Urothelium cell line (cell line): Measurements from ENCODE around the gene CCDC70.

ENCODE experiments used
- DNase-seq: peaks from one replicate; pipeline ENCODE4 v3.0.0; 2011; ENCODE audit warnings: low spot score, mixed read lengths
- FAIRE-seq: peaks from 2 replicates; lab custom pipeline; 2011; peaks lifted over from hg19 to GRCh38; lab: Jason Lieb, UNC

CCDC70 gene

DNA sequence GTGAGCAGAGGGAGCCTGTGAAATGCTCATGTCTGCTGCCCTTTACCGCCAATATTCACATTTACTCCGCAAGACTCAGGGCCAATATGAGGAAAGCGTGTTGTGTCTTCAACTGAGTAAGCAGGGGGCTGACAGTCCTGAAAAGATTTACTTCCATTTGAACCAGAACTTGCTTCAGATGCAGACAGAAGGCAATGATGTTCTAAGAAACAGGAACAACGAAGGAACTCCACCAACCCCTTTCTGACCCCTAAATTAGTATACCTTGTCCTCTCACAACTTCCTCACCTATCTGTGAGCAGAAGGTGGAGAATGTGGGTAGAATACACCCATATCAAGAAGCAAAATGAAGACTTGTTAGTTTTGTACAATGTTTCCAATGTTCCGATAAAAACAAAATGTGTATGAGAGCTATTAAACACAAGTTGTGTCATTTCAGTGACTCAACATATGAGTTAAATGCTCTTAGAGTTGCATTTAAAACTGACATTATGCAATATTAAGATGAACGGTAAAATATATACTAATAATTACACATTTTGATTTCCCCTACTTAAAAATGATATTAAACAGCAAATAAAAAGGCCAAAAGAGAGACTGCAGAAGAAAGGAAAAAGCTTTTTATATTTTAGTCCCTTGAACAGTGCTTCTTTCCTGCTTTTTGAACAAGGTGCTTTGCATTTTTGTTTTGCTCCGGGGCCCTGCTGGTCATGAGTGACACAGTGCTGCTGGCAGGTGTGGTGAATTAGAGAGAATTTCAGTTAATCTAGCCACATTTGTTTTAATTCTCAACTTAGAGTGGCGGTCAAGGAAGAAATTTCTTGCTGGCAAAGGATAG is 32.8 kb upstream of the CCDC70 start:
- DNase-seq (no peak), FAIRE-seq (no peak)

DNA sequence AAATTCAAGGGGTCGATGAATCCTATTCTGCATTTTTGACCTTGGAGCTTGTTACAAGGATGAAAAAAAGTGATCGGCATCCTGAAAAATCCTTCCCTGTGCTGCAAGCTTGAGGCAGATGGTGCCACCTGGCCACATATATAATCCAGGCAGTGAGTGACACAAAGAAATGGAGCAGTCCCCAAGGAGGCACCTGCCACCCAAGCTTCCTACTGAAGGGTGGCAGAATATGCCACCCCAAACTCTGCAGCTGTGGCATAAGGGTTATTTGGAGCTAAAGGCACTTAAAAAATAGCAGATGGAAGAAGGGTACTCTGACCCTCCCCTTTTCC is 32.2 kb upstream of the CCDC70 start:
- DNase-seq (no peak), FAIRE-seq (no peak)

DNA sequence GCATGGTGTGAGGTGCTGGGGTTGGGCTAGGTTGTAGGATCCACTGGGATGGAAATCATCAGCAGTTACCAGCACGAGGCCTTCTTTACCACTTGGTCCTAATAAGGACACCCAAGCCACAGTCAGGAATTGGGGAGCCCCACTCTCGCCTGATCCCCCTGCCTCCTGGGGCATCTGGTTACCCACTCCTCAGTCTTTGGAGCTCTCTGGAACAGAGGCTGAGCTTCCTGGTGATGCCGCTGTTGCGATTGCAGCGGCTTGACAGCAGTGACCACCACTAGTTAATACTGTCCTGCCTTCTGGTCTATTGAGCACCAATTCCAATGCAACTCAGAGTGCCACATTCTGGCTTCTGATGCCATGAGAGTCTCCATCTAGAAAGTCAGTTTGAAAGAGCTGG is 30.2 kb upstream of the CCDC70 start:
- no peak for DNase-seq
- no peak for FAIRE-seq

DNA sequence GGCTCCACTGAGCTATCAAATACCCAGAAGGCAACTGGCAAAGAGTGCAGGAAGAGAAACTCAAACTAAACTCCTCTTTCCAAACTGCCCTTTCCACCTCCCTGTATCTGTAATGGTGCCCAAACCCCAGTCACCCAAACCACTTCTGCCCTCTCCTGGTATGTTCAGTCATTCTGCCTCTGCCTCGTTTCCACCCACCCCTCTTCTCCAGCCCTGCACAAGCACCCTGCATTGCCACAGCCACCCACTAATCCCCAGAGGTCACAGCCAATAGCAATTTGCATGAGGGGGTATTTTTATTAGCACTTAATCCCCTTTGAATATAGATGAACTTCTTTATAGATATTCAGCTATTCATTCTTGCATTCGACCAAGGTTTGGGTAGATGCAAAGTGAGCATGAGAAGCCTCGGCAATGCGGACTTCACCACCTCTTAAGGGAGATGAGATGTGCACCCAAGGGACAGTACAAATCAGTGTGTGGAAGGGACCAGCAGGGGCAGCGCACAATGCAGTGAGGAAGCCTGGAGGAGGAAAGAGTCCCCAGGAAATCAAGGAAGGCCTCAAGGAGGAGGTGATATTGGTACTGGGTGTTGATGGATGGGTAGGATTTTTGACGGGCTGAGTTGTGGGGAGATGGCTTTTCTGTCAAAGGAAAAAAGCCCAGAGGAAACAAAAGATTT is 29.2 kb upstream of the CCDC70 start:
- DNase-seq (peak; percentile 18), FAIRE-seq (no peak)

DNA sequence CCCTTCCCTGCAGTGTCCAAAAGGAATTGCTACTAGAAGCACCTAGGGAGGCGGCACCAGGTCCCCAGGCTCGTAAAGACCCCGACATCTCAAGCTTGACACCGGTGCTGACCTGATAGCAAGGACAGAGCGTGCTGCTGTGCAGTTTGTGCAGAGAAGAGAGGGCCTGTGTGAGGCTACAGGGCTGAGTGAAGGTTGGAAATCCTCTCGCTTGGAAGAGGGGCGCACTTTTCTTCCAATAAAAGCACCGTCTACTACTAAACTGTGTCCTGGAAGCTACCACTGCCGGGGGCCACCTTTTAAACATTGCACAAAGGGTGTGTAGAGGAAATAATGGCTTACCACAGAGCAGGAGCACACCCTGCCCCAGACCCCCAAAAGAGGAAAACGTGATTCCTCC is 27.8 kb upstream of the CCDC70 start:
- DNase-seq (no peak), FAIRE-seq (no peak)

- FAIRE-seq (no peak), DNase-seq (no peak)
Measured at GRCh38 chr13:51834581-51835171, 27.1 kb upstream of the CCDC70 start.

- FAIRE-seq (no peak), DNase-seq (no peak)
Measured at GRCh38 chr13:51837016-51837415, 24.8 kb upstream of the CCDC70 start.

DNA sequence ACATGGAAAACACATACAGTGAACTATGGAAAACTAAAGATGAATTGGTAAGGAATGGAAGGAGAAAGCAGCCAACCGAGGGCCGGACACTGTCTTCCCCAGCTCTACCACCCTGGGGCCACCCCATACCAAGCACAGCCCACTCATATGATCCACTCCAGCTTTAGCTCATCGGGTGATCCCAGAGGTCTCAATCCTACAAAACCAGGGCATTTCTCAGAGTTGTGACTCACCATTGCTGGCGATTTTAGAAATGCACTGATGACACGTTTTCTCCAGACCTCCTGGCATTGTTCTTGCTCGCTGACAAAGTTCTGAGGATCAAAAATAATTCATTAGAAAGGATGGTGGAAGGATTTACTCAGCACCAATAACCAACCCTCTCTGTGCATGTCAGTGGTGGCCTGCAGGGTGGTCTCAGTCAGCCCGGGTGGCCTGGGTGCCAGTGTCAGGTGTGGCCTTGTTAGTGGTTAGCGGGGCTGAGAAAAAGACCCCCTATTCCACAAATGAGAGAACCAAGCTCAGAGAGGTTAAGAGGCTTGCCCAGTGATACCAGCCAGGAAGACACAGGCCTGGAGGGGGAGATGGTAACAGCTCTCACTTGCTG is 23.4 kb upstream of the CCDC70 start:
- FAIRE-seq = no peak
- no peak for DNase-seq

DNA sequence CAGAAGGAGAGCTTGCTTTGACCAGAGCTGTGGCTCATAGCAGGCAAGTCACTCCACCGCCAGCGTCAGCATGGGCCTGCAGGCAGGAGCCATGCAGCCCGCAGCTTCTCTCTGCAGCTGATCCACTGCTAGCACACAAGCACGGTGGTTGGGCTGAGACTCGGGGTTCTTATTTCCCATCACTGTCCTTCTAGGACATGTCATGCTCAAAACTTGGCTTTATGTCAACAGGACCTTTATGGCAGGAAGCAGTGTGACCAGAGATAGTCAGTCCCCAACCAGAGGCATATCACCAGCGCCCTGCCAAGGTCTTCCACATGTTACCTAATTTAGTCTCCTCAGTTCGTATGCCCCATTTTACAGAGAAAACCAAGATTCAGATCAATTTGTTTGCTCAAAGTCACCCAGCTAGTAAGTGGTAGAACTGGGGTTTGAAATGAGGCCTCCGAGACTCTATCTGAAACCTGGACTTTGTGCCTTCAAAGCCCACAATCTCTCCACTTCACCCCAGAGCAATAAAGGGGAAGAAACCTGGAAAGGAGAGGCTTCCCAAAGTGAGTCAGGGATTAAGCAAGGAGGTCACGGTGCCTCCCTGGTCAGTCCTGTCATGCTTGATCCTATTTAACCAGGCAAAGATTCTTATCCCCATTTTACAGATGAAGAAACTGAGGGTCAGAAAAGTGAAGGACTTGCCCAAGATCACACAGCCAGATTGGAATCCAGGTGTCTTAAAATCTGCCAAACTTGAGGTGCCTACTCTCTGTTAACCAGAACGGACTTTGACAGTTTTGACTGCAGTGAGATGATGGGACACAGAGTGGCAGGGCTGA is 21.8 kb upstream of the CCDC70 start:
- DNase-seq (no peak), FAIRE-seq (no peak)

GRCh38 chr13:51840917-51841316 is 20.9 kb upstream of the CCDC70 start:
- no peak for FAIRE-seq
- DNase-seq = no peak

DNA sequence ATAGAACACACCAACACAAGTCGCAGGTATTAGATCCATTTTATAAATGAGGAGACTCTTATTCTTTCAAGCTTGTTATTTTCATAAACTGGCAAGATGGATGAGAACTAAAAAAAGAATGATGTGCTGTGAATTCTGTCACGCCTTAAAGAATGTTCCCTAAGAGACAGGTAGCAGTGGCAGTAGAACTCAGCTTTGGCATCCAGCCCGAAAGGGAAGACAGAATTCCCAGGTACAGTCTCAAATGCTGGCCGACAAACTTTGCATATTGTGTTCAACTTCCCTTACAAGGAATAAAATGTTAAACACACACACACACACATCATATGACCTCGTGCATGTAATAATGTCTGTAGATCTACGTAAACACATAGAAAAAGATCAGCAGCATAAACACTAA is 20.0 kb upstream of the CCDC70 start:
- no peak for FAIRE-seq
- no peak for DNase-seq

GRCh38 chr13:51843529-51843928 is 18.2 kb upstream of the CCDC70 start:
- FAIRE-seq (no peak), DNase-seq (no peak)

- DNase-seq (peak; percentile 81), FAIRE-seq (no peak)
Measured at GRCh38 chr13:51844862-51845573, 16.8 kb upstream of the CCDC70 start, which contains the start of gene TMEM272. Gene TMEM272 (minus strand): TSS chr13:51845177. CDS start chr13:51838530, 6,647 bp downstream.

DNA sequence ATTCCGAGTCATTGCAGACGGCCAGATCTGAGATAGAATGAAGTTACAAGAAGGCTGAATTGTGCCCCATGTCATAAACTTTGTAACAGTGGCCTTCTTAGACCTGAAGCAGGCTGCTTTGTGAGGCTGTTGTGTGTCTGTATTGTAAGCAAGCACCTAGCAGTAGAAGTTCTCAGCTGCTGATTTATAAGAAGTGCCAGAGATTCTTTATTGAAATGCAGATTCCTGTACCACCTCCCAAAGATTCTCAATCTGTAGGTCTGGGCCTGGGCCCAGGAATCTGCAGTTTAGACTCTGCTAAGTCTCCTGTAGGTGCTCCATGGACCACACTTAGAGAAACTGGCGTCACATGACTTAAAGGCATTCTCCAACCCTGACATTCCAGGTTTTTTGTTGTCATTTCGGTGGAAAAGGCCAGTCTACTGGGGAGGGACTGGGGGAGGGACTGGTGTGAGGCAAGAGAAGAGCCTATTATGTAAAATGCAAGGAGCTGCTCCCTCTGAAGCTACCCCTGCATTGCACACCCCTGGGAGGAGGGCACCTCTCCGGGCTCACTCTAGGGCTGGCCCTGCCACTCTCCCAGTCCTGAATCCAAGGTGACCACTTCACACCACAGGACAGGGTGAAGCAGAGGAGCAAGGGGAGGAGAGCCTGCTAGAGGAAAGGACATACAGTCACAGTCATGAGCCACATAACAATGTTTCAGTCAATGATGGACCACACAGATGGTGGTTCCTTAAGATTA is 16.0 kb upstream of the CCDC70 start:
- no peak for FAIRE-seq
- no peak for DNase-seq

DNA sequence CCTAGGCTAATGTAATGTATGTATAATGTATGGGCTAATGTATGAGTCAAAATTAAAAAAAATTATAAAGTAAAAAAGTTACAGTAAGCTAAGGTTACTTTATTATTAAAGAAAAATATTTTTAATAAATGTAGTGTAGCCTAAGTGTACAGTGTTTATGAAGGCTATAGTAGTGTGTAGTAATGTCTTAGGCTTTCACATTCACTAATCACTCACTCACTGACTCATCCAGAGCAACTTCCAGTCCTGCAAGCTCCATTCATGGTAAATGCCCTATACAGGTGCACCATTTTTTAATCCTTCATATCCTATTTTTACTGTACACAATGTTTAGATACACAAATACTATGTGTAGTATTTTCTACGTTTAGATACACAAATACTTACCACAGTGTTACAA is 15.0 kb upstream of the CCDC70 start:
- DNase-seq (no peak), FAIRE-seq (no peak)

DNA sequence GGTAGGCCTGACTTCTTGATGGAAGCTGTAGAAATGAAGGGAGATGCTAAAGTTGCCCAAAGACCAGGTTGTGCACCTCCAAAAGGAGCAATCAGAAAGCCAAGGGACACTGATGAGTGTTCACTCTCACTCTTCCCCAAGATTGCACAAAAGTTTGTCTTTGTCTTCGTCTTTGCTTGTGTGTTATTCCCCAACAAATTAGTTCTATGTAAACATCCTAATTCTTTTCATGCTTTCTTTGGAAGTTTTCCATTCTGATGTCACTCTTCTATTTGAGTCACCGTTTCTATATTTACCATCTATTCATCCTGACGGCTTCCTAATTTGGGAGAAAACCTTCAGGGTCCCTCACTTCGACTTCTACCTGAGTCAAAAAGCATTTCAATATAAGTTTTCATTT is 13.1 kb upstream of the CCDC70 start:
- DNase-seq = no peak

GRCh38 chr13:51849145-51850101 is 12.3 kb upstream of the CCDC70 start:
- FAIRE-seq (no peak), DNase-seq (peak; percentile 23)

More for the DNA sequence above, 13.1 kb upstream of the CCDC70 start:
- no peak for FAIRE-seq

- FAIRE-seq (no peak), DNase-seq (no peak)
Measured at GRCh38 chr13:51856027-51856736, 5.6 kb upstream of the CCDC70 start.
